ENCODE data around the gene AFMID.

GRCh38 chr17:78230252-78230962 lies 43.2 kb downstream of the AFMID start:
- TF ChIP-seq KDM1A (IDR thresholded peaks at IDR 0.05; ENCODE audit: borderline replicate concordance, low read length) (no peak), MAX (IDR thresholded peaks at IDR 0.05) (no peak), RAD21 (IDR thresholded peaks at IDR 0.05 in 1 of 2, conservative IDR thresholded peaks at IDR 0.05 in 1 of 2; ENCODE audit: low read depth in 2 of 2, low read length in 2 of 2) (no peak), JUND (IDR thresholded peaks at IDR 0.05; ENCODE audit: low read length) (no peak), CTCF (IDR thresholded peaks at IDR 0.05; ENCODE audit: control extremely low read depth in 1 of 3, insufficient read depth in 1 of 3, low read depth in 1 of 3, low read length in 3 of 3) (no peak), CEBPB (IDR thresholded peaks at IDR 0.05; ENCODE audit: low read depth, low read length) (no peak), EP300 (IDR thresholded peaks at IDR 0.05; ENCODE audit: borderline replicate concordance in 1 of 2, low read depth in 2 of 2, low read length in 2 of 2) (no peak), PHF8 (conservative IDR thresholded peaks at IDR 0.05; ENCODE audit: low read depth, low read length) (no peak), CHD1 (IDR thresholded peaks at IDR 0.05; ENCODE audit: low read depth, low read length) (no peak), GTF2F1 (IDR thresholded peaks at IDR 0.05; ENCODE audit: borderline replicate concordance, low read depth, low read length) (no peak), RFX5 (IDR thresholded peaks at IDR 0.05; ENCODE audit: borderline replicate concordance, low read depth, low read length) (no peak), GABPA (IDR thresholded peaks at IDR 0.05; ENCODE audit: borderline replicate concordance, insufficient read depth, low read length) (no peak), POLR2A (IDR thresholded peaks at IDR 0.05; ENCODE audit: control extremely low read depth in 1 of 2, low read depth in 2 of 2, low read length in 2 of 2) (no peak)
- TF ChIP-seq, protein P1, sequence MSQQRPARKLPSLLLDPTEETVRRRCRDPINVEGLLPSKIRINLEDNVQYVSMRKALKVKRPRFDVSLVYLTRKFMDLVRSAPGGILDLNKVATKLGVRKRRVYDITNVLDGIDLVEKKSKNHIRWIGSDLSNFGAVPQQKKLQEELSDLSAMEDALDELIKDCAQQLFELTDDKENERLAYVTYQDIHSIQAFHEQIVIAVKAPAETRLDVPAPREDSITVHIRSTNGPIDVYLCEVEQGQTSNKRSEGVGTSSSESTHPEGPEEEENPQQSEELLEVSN (IDR thresholded peaks at IDR 0.05) = no peak

All from H1 (cell line).